ENCODE data around the gene CLEC7A.

Gene CLEC7A

DNA sequence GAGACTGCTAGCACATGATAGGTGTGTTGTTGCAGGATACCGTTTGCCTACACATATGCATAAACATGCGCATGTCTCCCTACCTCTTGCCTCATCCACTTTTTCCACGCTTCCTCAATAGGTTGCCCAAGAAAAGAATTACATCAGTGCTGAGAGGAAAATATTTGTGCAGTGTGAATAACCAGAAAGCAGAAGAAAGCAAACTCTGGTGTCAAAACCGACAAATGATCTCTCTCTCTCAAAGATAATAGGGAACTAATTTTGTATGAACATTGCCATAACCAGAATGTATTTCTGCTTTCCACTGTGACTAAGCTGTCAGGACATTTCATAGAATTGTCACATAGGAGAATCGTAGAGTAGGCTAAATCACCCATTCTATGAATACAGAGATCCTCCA is 1.3 kb downstream of the CLEC7A start:
- Histone ChIP-seq H3K36me3 (ENCODE audit: control insufficient read depth in 2 of 2, insufficient read depth in 1 of 2, low read length in 2 of 2) (no peaks in the 10 kb centered on the region), H3K27ac (ENCODE audit: extremely low read depth, low read depth, low read length) (no peak overlapping the region), H3K4me3 (ENCODE audit: low read depth, low read length) (no peak overlapping the region), H3K9me3 (ENCODE audit: control insufficient read depth, insufficient read depth, low read depth, low read length) (no peaks in the 10 kb centered on the region), H3K4me1 (ENCODE audit: control insufficient read depth, insufficient read depth, low read length) (no peaks in the 10 kb centered on the region)
- TF ChIP-seq ZEB2 (tag by site-specific recombination; IDR thresholded peaks at IDR 0.05), result no peak
- TF ChIP-seq ZNF292 (tag by site-specific recombination; IDR thresholded peaks at IDR 0.05; ENCODE audit: borderline replicate concordance, low read depth), result no peak
- TF ChIP-seq ZBTB17 (tag by site-specific recombination; IDR thresholded peaks at IDR 0.05), result no peak
- TF ChIP-seq GLIS1 (tag by site-specific recombination; IDR thresholded peaks at IDR 0.05), result no peak
- no peak for TF ChIP-seq KLF8 (tag by site-specific recombination; IDR thresholded peaks at IDR 0.05)
- TF ChIP-seq MYNN (tag by site-specific recombination; IDR thresholded peaks at IDR 0.05; ENCODE audit: borderline replicate concordance), result no peak
- TF ChIP-seq ZNF121 (tag by site-specific recombination; IDR thresholded peaks at IDR 0.05), result no peak
- TF ChIP-seq ZNF112 (tag by site-specific recombination; IDR thresholded peaks at IDR 0.05), result no peak
- no peak for TF ChIP-seq ZNF837 (tag by site-specific recombination; IDR thresholded peaks at IDR 0.05)
- TF ChIP-seq ZNF24 (tag by site-specific recombination; IDR thresholded peaks at IDR 0.05), result no peak
- ChIA-PET CTCF (no interaction called here), POLR2A (no interaction called here)

DNA sequence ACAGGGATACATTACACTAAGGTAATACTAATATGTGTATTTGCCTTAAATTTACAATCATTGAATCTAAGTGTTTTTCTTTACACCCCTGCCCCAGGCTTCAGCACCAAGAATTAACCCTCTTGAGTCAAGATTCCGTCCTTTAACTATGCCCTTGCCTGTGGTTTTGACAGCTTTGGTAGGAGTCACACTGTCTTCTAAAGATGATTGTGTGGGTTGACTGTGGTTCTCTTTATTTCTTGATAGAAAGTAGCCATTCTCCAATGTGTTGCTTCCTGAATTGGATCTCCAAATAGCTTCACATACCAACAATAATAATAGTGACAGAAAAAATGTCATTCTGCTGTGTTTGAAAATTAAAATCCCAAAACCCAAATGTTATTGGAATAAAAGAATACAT is 3.6 kb downstream of the CLEC7A start:
- ChIA-PET POLR2A (no interaction called here), CTCF (interaction anchor here (1.1 kb wide), 1 partner anchor 376 kb away, joined by 3 read pairs; no protein-coding TSS in a partner anchor)
- H3K4me1 ChIP-seq (ENCODE audit: control insufficient read depth, insufficient read depth, low read length), result no peaks in the 10 kb centered on the region
- no peak overlapping the region for H3K4me3 ChIP-seq (ENCODE audit: low read depth, low read length)
- no peak overlapping the region for H3K27ac ChIP-seq (ENCODE audit: extremely low read depth, low read depth, low read length)
- TF ChIP-seq ZNF214 (tag by site-specific recombination; IDR thresholded peaks at IDR 0.05; ENCODE audit: borderline replicate concordance), result no peak
- no peak for TF ChIP-seq ZNF292 (tag by site-specific recombination; IDR thresholded peaks at IDR 0.05; ENCODE audit: borderline replicate concordance, low read depth)
- TF ChIP-seq RBAK (tag by site-specific recombination; IDR thresholded peaks at IDR 0.05), result no peak
- H3K36me3 ChIP-seq (ENCODE audit: control insufficient read depth in 2 of 2, insufficient read depth in 1 of 2, low read length in 2 of 2), result no peaks in the 10 kb centered on the region
- no peaks in the 10 kb centered on the region for H3K9me3 ChIP-seq (ENCODE audit: control insufficient read depth, insufficient read depth, low read depth, low read length)

DNA sequence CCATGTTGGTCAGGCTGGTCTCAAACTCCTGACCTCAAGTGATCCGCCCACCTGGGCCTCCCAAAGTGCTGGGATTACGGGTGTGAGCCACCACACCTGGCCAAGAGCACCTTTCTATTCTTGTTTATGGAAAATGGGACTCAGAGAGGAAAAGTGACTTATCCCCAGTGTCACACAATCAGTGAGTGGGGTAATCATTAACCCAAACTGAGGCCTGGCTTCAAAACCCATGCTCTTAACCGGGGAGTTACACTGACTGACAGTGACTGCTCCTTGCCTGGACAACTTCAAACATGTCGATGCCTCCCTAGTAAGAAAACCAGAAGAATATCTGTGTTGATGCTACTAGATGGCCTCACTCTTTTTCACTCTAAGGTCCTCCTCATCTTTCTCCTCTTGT is 7.3 kb downstream of the CLEC7A start:
- Histone ChIP-seq H3K27ac (ENCODE audit: extremely low read depth, low read depth, low read length) (no peak overlapping the region), H3K4me3 (ENCODE audit: low read depth, low read length) (no peak overlapping the region), H3K4me1 (ENCODE audit: control insufficient read depth, insufficient read depth, low read length) (no peaks in the 10 kb centered on the region), H3K36me3 (ENCODE audit: control insufficient read depth in 2 of 2, insufficient read depth in 1 of 2, low read length in 2 of 2) (no peaks in the 10 kb centered on the region), H3K9me3 (ENCODE audit: control insufficient read depth, insufficient read depth, low read depth, low read length) (no peaks in the 10 kb centered on the region)
- ChIA-PET POLR2A (no interaction called here), CTCF (no interaction called here)
- TF ChIP-seq ZFHX2 (tag by site-specific recombination; conservative IDR thresholded peaks at IDR 0.05) (no peak), ZNF112 (tag by site-specific recombination; IDR thresholded peaks at IDR 0.05) (no peak), YY2 (tag by site-specific recombination; IDR thresholded peaks at IDR 0.05) (no peak), ZNF621 (tag by site-specific recombination; IDR thresholded peaks at IDR 0.05) (no peak), MYNN (tag by site-specific recombination; IDR thresholded peaks at IDR 0.05; ENCODE audit: borderline replicate concordance) (no peak), ZNF48 (tag by site-specific recombination; IDR thresholded peaks at IDR 0.05) (no peak), ZSCAN16 (tag by site-specific recombination; IDR thresholded peaks at IDR 0.05) (no peak), ZNF791 (tag by site-specific recombination; IDR thresholded peaks at IDR 0.05) (no peak), SP3 (tag by site-specific recombination; IDR thresholded peaks at IDR 0.05) (no peak), ZBTB17 (tag by site-specific recombination; IDR thresholded peaks at IDR 0.05) (no peak), ZNF394 (tag by site-specific recombination; IDR thresholded peaks at IDR 0.05; ENCODE audit: borderline replicate concordance) (no peak), GLIS2 (tag by site-specific recombination; IDR thresholded peaks at IDR 0.05) (no peak), ZNF114 (tag by site-specific recombination; IDR thresholded peaks at IDR 0.05) (no peak)
- TF ChIP-seq, protein P1, sequence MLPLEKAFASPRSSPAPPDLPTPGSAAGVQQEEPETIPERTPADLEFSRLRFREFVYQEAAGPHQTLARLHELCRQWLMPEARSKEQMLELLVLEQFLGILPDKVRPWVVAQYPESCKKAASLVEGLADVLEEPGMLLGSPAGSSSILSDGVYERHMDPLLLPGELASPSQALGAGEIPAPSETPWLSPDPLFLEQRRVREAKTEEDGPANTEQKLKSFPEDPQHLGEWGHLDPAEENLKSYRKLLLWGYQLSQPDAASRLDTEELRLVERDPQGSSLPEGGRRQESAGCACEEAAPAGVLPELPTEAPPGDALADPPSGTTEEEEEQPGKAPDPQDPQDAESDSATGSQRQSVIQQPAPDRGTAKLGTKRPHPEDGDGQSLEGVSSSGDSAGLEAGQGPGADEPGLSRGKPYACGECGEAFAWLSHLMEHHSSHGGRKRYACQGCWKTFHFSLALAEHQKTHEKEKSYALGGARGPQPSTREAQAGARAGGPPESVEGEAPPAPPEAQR (tag by site-specific recombination; IDR thresholded peaks at IDR 0.05), result no peak
- TF ChIP-seq, protein P2, sequence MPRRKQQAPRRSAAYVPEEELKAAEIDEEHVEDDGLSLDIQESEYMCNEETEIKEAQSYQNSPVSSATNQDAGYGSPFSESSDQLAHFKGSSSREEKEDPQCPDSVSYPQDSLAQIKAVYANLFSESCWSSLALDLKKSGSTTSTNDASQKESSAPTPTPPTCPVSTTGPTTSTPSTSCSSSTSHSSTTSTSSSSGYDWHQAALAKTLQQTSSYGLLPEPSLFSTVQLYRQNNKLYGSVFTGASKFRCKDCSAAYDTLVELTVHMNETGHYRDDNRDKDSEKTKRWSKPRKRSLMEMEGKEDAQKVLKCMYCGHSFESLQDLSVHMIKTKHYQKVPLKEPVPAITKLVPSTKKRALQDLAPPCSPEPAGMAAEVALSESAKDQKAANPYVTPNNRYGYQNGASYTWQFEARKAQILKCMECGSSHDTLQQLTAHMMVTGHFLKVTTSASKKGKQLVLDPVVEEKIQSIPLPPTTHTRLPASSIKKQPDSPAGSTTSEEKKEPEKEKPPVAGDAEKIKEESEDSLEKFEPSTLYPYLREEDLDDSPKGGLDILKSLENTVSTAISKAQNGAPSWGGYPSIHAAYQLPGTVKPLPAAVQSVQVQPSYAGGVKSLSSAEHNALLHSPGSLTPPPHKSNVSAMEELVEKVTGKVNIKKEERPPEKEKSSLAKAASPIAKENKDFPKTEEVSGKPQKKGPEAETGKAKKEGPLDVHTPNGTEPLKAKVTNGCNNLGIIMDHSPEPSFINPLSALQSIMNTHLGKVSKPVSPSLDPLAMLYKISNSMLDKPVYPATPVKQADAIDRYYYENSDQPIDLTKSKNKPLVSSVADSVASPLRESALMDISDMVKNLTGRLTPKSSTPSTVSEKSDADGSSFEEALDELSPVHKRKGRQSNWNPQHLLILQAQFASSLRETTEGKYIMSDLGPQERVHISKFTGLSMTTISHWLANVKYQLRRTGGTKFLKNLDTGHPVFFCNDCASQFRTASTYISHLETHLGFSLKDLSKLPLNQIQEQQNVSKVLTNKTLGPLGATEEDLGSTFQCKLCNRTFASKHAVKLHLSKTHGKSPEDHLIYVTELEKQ (tag by site-specific recombination; IDR thresholded peaks at IDR 0.05; ENCODE audit: borderline replicate concordance), result no peak
